Tibial nerve (tissue), 4 donors: ENCODE measurements around the gene USP3. TPM values are rescaled to one million over a fixed set of nuclear protein-coding genes. Genes with fewer than 3 reads are reported as not detected.

Experiments used
- DNase-seq, 2 donors: peaks; one replicate each; pipeline ENCODE4 v3.0.0-alpha.2; 2019; ENCODE audit warnings: low spot score in 2 of 2
- H3K27ac ChIP-seq, 4 donors: fragments of 200-600 bp; sonication (generic) in 3 of 4; one replicate each; pipeline ENCODE4 v1.5.1; 2017 to 2019; ENCODE audit warnings: mild to moderate bottlenecking in 1 of 4
- H3K27me3 ChIP-seq, 2 donors: fragments of 200-600 bp; sonication (generic) in 1 of 2; one replicate each; pipeline versions ENCODE4 v1.5.1 to v1.6.0; 2017 to 2019
- H3K36me3 ChIP-seq, 3 donors: fragments of 200-600 bp; sonication (generic); one replicate each; pipeline ENCODE4 v1.5.1; 2018 to 2019
- H3K4me1 ChIP-seq, 4 donors: fragments of 200-600 bp; sonication (generic) in 3 of 4; one replicate each; pipeline ENCODE4 v1.5.1; 2017 to 2019
- H3K4me3 ChIP-seq, 4 donors: fragments of 200-600 bp; sonication (generic) in 3 of 4; one replicate each; pipeline ENCODE4 v1.5.1; 2017 to 2019; ENCODE audit warnings: mild to moderate bottlenecking in 1 of 4, moderate library complexity in 1 of 4
- H3K9me3 ChIP-seq, 4 donors: fragments of 200-600 bp; sonication (generic) in 3 of 4; one replicate each; pipeline ENCODE4 v1.5.1; 2017 to 2019
- EP300 ChIP-seq, 2 donors: sonication (generic); formaldehyde crosslinking; IDR thresholded peaks; one replicate each; pipeline ENCODE4 v1.6.1; 2017; ENCODE audit warnings: antibody characterized with exemption in 2 of 2, mild to moderate bottlenecking in 1 of 2
- POLR2A ChIP-seq, 2 donors: fragments of 450-650 bp; IDR thresholded peaks; one replicate each; pipeline ENCODE4 v1.6.1; 2017; ENCODE audit warnings: antibody characterized with exemption in 2 of 2, mild to moderate bottlenecking in 2 of 2, moderate library complexity in 2 of 2
- WGBS, 2 donors: methylation state at CpG; one replicate each; pipeline ENCODE4 v1.1.5; 2018; 5-methylcytosine and 5-hydroxymethylcytosine counted together
- total RNA-seq, 4 donors: library from RNA; depleted of rRNA; stranded (reverse); fragments of >200 nt; gene quantifications; one replicate each; pipeline ENCODE4 v1.1.0, GENCODE V29; 2016
- TF ChIP-seq, protein P1 (sequence below), 5 experiments: fragments of 200-600 bp in 3 of 5; fragments of 450-650 bp in 2 of 5; sonication (generic) in 3 of 5; IDR thresholded peaks; one replicate each; pipeline ENCODE4 v1.5.1; 2016 to 2019; ENCODE audit warnings: antibody characterized with exemption in 5 of 5, mild to moderate bottlenecking in 3 of 5, moderate library complexity in 2 of 5

USP3 gene
- total RNA-seq, 4 donors from 2014 or later, result 32.8 to 47.3 (median 38.3) TPM

DNA sequence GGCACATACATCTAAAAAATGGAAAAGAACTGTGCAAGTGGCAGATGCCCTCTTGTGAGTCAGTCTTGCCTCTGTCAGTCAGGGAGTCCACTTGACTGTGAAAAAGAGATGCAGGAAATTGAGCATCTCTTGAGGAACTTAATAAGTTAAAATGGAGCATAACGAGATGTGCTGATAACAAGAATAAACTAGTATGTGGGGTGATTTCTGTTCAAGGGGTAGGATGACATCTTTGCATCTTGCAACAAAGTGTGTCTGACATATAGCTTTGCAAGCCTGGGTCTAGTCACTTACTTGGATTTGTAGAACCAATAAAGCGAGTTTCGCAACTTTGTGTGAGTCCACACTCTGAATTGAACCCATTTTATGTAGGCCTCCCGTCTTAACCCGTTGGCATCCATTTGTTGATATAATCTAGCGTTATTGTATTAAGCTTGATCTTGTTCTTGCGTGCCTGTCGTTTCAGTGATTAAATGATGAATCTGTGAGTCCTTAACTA lies 2.2 kb downstream of the USP3 start:
- H3K9me3 ChIP-seq, result no peaks in the 10 kb centered on the region
- peak overlapping the region in 2 of 4 donors; percentile 98 to 99 for H3K27ac ChIP-seq
- no peak for DNase-seq
- peaks cover 0 to 73% (median 65%) of the 10 kb centered on the region in 4 donors for H3K4me1 ChIP-seq
- H3K27me3 ChIP-seq, result no peaks in the 10 kb centered on the region
- TF ChIP-seq, protein P1, sequence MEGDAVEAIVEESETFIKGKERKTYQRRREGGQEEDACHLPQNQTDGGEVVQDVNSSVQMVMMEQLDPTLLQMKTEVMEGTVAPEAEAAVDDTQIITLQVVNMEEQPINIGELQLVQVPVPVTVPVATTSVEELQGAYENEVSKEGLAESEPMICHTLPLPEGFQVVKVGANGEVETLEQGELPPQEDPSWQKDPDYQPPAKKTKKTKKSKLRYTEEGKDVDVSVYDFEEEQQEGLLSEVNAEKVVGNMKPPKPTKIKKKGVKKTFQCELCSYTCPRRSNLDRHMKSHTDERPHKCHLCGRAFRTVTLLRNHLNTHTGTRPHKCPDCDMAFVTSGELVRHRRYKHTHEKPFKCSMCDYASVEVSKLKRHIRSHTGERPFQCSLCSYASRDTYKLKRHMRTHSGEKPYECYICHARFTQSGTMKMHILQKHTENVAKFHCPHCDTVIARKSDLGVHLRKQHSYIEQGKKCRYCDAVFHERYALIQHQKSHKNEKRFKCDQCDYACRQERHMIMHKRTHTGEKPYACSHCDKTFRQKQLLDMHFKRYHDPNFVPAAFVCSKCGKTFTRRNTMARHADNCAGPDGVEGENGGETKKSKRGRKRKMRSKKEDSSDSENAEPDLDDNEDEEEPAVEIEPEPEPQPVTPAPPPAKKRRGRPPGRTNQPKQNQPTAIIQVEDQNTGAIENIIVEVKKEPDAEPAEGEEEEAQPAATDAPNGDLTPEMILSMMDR (IDR thresholded peaks at IDR 0.05), result no peak
- TF ChIP-seq POLR2A (IDR thresholded peaks at IDR 0.05) (no peak), EP300 (IDR thresholded peaks at IDR 0.05) (no peak)
- WGBS, 2 donors, result 71 to 73% methylated on average over 8 of the region's 8 CpGs
- peak overlapping the region in 1 of 4 donors; percentile 77 for H3K4me3 ChIP-seq
- no peaks in the 10 kb centered on the region for H3K36me3 ChIP-seq

DNA sequence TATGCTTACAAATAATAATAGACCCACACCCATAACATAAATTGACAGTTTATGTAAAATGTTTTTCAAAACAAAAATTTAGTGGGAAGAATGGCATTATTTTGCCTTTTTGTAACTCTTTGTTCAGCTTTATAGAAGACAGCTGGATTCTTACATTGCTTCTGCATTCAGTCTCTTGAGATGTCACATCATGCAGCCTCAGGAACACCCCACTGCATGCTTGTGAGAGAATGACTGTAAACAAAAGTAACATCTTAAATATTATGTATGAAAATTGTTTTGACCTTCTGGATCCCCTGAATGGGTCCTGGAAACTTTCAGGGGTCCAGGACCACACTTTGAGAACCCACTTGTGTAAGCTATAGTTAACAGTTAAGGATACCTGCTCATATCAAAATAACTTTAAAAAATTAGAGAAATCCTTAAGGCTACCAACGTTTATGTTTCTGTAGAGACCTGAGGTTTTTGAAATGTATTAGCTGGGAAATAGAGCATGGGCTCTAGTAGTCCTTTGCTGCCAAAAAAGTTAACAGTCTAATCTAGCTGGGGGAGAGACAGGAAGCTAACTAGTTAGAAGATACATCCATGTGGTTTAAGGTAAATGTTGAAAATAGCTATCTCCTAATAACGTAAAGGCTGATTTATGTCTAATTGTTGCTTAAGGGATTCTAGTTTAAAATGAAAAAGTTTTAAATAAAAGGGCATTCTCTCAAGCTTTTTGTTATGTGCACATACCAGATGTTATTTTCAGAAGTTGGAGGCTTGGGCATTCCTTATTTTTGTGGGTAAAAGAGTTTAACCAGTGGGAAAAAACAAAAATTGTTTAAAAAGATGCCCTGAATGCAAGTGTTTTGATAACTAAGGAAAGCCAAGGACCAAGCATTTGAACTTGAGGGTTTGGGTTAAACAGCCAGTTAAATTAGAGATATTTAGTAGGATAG lies 3.8 kb downstream of the USP3 start:
- Histone ChIP-seq H3K4me3 (no peak overlapping the region), H3K9me3 (no peaks in the 10 kb centered on the region), H3K27me3 (no peaks in the 10 kb centered on the region), H3K4me1 (peaks cover 0 to 58% (median 52%) of the 10 kb centered on the region in 4 donors), H3K27ac (no peak overlapping the region), H3K36me3 (no peaks in the 10 kb centered on the region)
- TF ChIP-seq EP300 (IDR thresholded peaks at IDR 0.05) (no peak), POLR2A (IDR thresholded peaks at IDR 0.05) (no peak)
- TF ChIP-seq, protein P1 (IDR thresholded peaks at IDR 0.05), result no peak
- DNase-seq, result no peak
- 29 to 30% methylated on average over 2 of the region's 2 CpGs for WGBS, 2 donors

DNA sequence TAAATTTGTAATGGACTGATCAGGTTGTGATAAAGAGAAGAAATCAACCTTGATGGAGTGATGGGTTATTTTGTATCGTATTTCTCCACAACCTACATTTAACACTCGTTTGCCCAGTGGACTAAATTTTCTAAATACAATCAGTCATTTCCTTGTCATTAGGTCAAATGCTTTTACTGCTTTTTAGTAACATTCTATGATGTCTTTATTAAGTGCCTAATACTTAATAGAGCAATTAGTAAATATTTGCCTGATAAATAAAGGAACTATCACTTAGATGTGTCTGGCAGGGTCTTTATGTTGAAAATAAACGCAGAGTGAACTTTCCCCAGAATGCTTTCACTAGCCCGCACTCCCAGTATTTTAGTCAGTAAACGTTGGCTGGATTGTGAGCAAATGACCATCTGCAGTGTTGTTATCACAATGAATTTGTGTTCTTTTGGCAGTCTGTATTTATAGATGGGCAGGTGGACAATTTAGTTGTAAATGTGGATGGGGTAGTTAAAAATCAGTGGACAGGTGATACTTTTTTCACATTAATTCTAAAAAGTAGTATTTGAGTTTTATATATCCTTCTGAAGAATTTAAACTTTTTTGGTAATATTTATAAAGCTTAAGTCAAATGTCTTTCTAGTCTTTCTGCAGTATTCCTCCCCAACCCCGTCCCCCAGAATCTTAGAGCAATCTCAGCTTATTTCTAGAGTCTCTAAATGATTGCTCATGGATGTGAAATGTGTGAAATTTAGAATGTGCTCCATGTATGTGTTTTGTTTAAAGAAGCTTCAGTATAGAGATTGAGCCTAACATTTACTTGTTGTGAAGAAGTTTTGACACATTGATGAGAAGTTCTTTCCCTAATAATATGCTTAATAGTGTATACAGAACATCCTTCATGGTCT lies 4.9 kb downstream of the USP3 start:
- WGBS, 2 donors, result 63 to 66% methylated on average over 6 of the region's 6 CpGs
- DNase-seq, result no peak
- no peak overlapping the region for H3K4me3 ChIP-seq
- peaks cover 0 to 62% (median 55%) of the 10 kb centered on the region in 4 donors for H3K4me1 ChIP-seq
- TF ChIP-seq EP300 (IDR thresholded peaks at IDR 0.05), result no peak
- no peak for TF ChIP-seq POLR2A (IDR thresholded peaks at IDR 0.05)
- TF ChIP-seq, protein P1 (IDR thresholded peaks at IDR 0.05), result no peak
- H3K36me3 ChIP-seq, result no peaks in the 10 kb centered on the region
- peak overlapping the region in 1 of 4 donors; percentile 15 for H3K27ac ChIP-seq
- H3K9me3 ChIP-seq, result no peaks in the 10 kb centered on the region
- no peaks in the 10 kb centered on the region for H3K27me3 ChIP-seq

GRCh38 chr15:63509955-63510940 lies 5.9 kb downstream of the USP3 start:
- Histone ChIP-seq H3K36me3 (no peaks in the 10 kb centered on the region), H3K9me3 (no peaks in the 10 kb centered on the region), H3K4me1 (peaks cover 0 to 72% (median 64%) of the 10 kb centered on the region in 4 donors), H3K27me3 (no peaks in the 10 kb centered on the region), H3K27ac (peak overlapping the region in 2 of 4 donors; percentile 10 to 15), H3K4me3 (no peak overlapping the region)
- WGBS, 2 donors, result 37% methylated on average over 5 of the region's 5 CpGs
- no peak for DNase-seq
- TF ChIP-seq EP300 (IDR thresholded peaks at IDR 0.05), result no peak
- TF ChIP-seq, protein P1 (IDR thresholded peaks at IDR 0.05), result no peak
- no peak for TF ChIP-seq POLR2A (IDR thresholded peaks at IDR 0.05)
